Measurements from ENCODE around the gene LPCAT1. TPM values are rescaled to one million over a fixed set of nuclear protein-coding genes. Genes with fewer than 3 reads are reported as not detected.
"Not testable (repeated sequence)": the region's sequence is repeated elsewhere in the genome, so short reads cannot be mapped to it uniquely, and the experiment has no call there.

Gene LPCAT1
- 37.9 and 39.9 TPM in 2 replicates for total RNA-seq
- long read RNA-seq, partial matches to known transcripts: 1 of 6 reads
- long read RNA-seq, other reads (novel, unspliced or antisense): 4 of 6 reads

GRCh38 chr5:1523793-1524480 is at the start of gene LPCAT1:
Gene LPCAT1 (minus strand): TSS chr5:1523960. CDS start chr5:1523844, 116 bp downstream.
- Mint-ChIP-seq H3K9me3 (ENCODE audit: unreplicated experiment) (no peaks in the 10 kb centered on the region), H3K4me3 (ENCODE audit: unreplicated experiment) (peak within 1 kb of the TSS; percentile 79), H3K4me1 (ENCODE audit: unreplicated experiment) (peaks cover 20% of the 10 kb centered on the region), H3K36me3 (ENCODE audit: unreplicated experiment) (peaks cover 6% of the 10 kb centered on the region), H3K27ac (ENCODE audit: unreplicated experiment) (peak within 1 kb of the TSS; percentile 72), H3K27me3 (ENCODE audit: unreplicated experiment) (peaks cover 18% of the 10 kb centered on the region)
- peak; percentile 92 for DNase-seq (ENCODE audit: extremely low spot score, unreplicated experiment)
- TF ChIP-seq CTCF (IDR thresholded peaks at IDR 0.05): peak; percentile 41

GRCh38 chr5:1571875-1572274 is 48.1 kb upstream of the LPCAT1 start:
- H3K4me3 Mint-ChIP-seq (ENCODE audit: unreplicated experiment); H3K9me3 Mint-ChIP-seq (ENCODE audit: unreplicated experiment); DNase-seq (ENCODE audit: extremely low spot score, unreplicated experiment); H3K36me3 Mint-ChIP-seq (ENCODE audit: unreplicated experiment); H3K27ac Mint-ChIP-seq (ENCODE audit: unreplicated experiment): not testable (repeated sequence)
- H3K4me1 Mint-ChIP-seq (ENCODE audit: unreplicated experiment): peaks cover 23% of the 10 kb centered on the region
- peaks cover 13% of the 10 kb centered on the region for H3K27me3 Mint-ChIP-seq (ENCODE audit: unreplicated experiment)

GRCh38 chr5:1570975-1571374 is 47.2 kb upstream of the LPCAT1 start:
- TF ChIP-seq CTCF (IDR thresholded peaks at IDR 0.05): no peak
- no peak overlapping the region for H3K4me3 Mint-ChIP-seq (ENCODE audit: unreplicated experiment)
- H3K9me3 Mint-ChIP-seq (ENCODE audit: unreplicated experiment): no peaks in the 10 kb centered on the region
- peaks cover 13% of the 10 kb centered on the region for H3K27me3 Mint-ChIP-seq (ENCODE audit: unreplicated experiment)
- DNase-seq (ENCODE audit: extremely low spot score, unreplicated experiment): no peak
- H3K36me3 Mint-ChIP-seq (ENCODE audit: unreplicated experiment): no peaks in the 10 kb centered on the region
- H3K27ac Mint-ChIP-seq (ENCODE audit: unreplicated experiment): no peak overlapping the region
- H3K4me1 Mint-ChIP-seq (ENCODE audit: unreplicated experiment): peaks cover 29% of the 10 kb centered on the region

- peak overlapping the region; percentile 83 for H3K27ac Mint-ChIP-seq (ENCODE audit: unreplicated experiment)
- H3K9me3 Mint-ChIP-seq (ENCODE audit: unreplicated experiment): no peaks in the 10 kb centered on the region
- H3K27me3 Mint-ChIP-seq (ENCODE audit: unreplicated experiment): peaks cover 15% of the 10 kb centered on the region
- no peaks in the 10 kb centered on the region for H3K36me3 Mint-ChIP-seq (ENCODE audit: unreplicated experiment)
- TF ChIP-seq CTCF (IDR thresholded peaks at IDR 0.05): no peak
- DNase-seq (ENCODE audit: extremely low spot score, unreplicated experiment): no peak
- peak overlapping the region; percentile 19 for H3K4me3 Mint-ChIP-seq (ENCODE audit: unreplicated experiment)
- H3K4me1 Mint-ChIP-seq (ENCODE audit: unreplicated experiment): peaks cover 32% of the 10 kb centered on the region
Measured at GRCh38 chr5:1568201-1568979, 44.6 kb upstream of the LPCAT1 start.

- Mint-ChIP-seq H3K27ac (ENCODE audit: unreplicated experiment) (peak overlapping the region; percentile 83), H3K27me3 (ENCODE audit: unreplicated experiment) (peaks cover 16% of the 10 kb centered on the region), H3K4me1 (ENCODE audit: unreplicated experiment) (peaks cover 32% of the 10 kb centered on the region)
- H3K9me3 Mint-ChIP-seq (ENCODE audit: unreplicated experiment); H3K36me3 Mint-ChIP-seq (ENCODE audit: unreplicated experiment); H3K4me3 Mint-ChIP-seq (ENCODE audit: unreplicated experiment); DNase-seq (ENCODE audit: extremely low spot score, unreplicated experiment): not testable (repeated sequence)
Measured at GRCh38 chr5:1567527-1568200, 43.9 kb upstream of the LPCAT1 start.
